Kidney (tissue), 14 donors: Measurements from ENCODE around the gene COL23A1. TPM values are rescaled to one million over a fixed set of nuclear protein-coding genes. Genes with fewer than 3 reads are reported as not detected.

ENCODE experiments used
- DNase-seq, 5 donors: peaks; one replicate each; pipeline ENCODE4 v3.0.0-alpha.2; 2013 to 2020
- FAIRE-seq: peaks from 2 replicates; lab custom pipeline; 2012; peaks lifted over from hg19 to GRCh38; lab: Jason Lieb, UNC
- H3K27ac ChIP-seq, 2 donors: one replicate each; pipeline ENCODE4 v1.7.0; 2013; ENCODE audit warnings: low read depth in 2 of 2, low read length in 2 of 2, inconsistent platforms in 1 of 2
- H3K27me3 ChIP-seq: one replicate; pipeline ENCODE4 v1.7.1; 2013; ENCODE audit warnings: low read length, inconsistent platforms; ENCODE audit not compliant: control insufficient read depth, insufficient read depth
- H3K36me3 ChIP-seq, 3 donors: one replicate each; pipeline versions ENCODE4 v1.7.0 to v1.7.1; 2013; ENCODE audit warnings: low read length in 3 of 3, control low read depth in 1 of 3, inconsistent platforms in 1 of 3; ENCODE audit not compliant: insufficient read depth in 3 of 3, control insufficient read depth in 2 of 3
- H3K4me1 ChIP-seq, 3 donors: one replicate each; pipeline versions ENCODE4 v1.7.0 to v1.7.1; 2013; ENCODE audit warnings: low read length in 3 of 3, inconsistent platforms in 1 of 3, low read depth in 1 of 3; ENCODE audit not compliant: control insufficient read depth in 2 of 3, insufficient read depth in 2 of 3
- H3K4me3 ChIP-seq, 3 donors: one replicate each; pipeline versions ENCODE4 v1.7.0 to v1.8.1; 2013; ENCODE audit warnings: low read length in 3 of 3, control low read depth in 1 of 3, inconsistent platforms in 1 of 3
- H3K9ac ChIP-seq, 3 donors: one replicate each; pipeline versions ENCODE4 v1.7.0 to v1.7.1; 2013; ENCODE audit warnings: low read length in 3 of 3, control low read depth in 1 of 3, inconsistent platforms in 1 of 3
- H3K9me3 ChIP-seq, 3 donors: one replicate each; pipeline versions ENCODE4 v1.7.0 to v1.7.1; 2013; ENCODE audit warnings: low read length in 3 of 3, control low read depth in 1 of 3, inconsistent platforms in 1 of 3; ENCODE audit not compliant: control insufficient read depth in 2 of 3, insufficient read depth in 1 of 3
- CTCF ChIP-seq: IDR thresholded peaks from 3 replicates; pipeline ENCODE4 v1.5.1; 2012; ENCODE audit warnings: mild to moderate bottlenecking, moderate library complexity, borderline replicate concordance; ENCODE audit not compliant: insufficient read depth; ENCODE audit errors: extremely low read depth
- intact Hi-C: fragments of 100-400 bp; cut with DNase I; formaldehyde crosslinking; loops from one replicate; pipeline ENCODE4 v1.11.1; 2022
- polyA plus RNA-seq: library from polyadenylated mRNA; stranded (reverse); fragments of 350-450 nt; fragmentation: Illumina TruSeq; extraction: RNeasy Lipid Tissue Mini Kit (QIAGEN cat#74804); gene quantifications from one replicate; pipeline ENCODE4 v1.2.3, GENCODE V29; 2014; ENCODE audit warnings: low read depth, low replicate concordance; ENCODE audit not compliant: insufficient read depth
- total RNA-seq: library from RNA; stranded (reverse); fragmentation: NEBNext Ultra II Directional; extraction: Animal tissue kit (Norgen Biotek cat#: 25700); gene quantifications from one replicate; pipeline ENCODE4 v1.2.1, GENCODE V29; 2021
- donor health status: control.
- donor health status: control.
- donor health status: control.
- donor health status: control.
- donor health status: control.
- donor health status: DM: yes; HTN: yes; CAD: no.
- donor health status: Normal renal cell carcinoma (clear cell type).

COL23A1 gene
- total and polyA plus RNA-seq, 2 donors from 2014 or later, result 4.1 to 8.7 TPM

- no peak for TF ChIP-seq CTCF
- no peak overlapping the region for H3K4me3 ChIP-seq
- H3K9ac ChIP-seq, result no peak overlapping the region
- H3K9me3 ChIP-seq, result no peaks in the 10 kb centered on the region
- FAIRE-seq, result no peak
- H3K27me3 ChIP-seq, result no peaks in the 10 kb centered on the region
- no peak overlapping the region for H3K27ac ChIP-seq
- H3K4me1 ChIP-seq, result no peaks in the 10 kb centered on the region
- no peaks in the 10 kb centered on the region for H3K36me3 ChIP-seq
- no peak for DNase-seq
- intact Hi-C loops, result no loop called here
These were observed 17.6 kb downstream of the COL23A1 start for GRCh38 chr5:178572617-178573016.

- no peaks in the 10 kb centered on the region for H3K27me3 ChIP-seq
- no peak for DNase-seq
- H3K4me1 ChIP-seq, result no peaks in the 10 kb centered on the region
- no peak for TF ChIP-seq CTCF
- H3K9ac ChIP-seq, result no peak overlapping the region
- FAIRE-seq, result no peak
- intact Hi-C loops, result no loop called here
- no peaks in the 10 kb centered on the region for H3K36me3 ChIP-seq
- no peak overlapping the region for H3K4me3 ChIP-seq
- H3K27ac ChIP-seq, result no peak overlapping the region
- H3K9me3 ChIP-seq, result no peaks in the 10 kb centered on the region
These were observed 20.7 kb downstream of the COL23A1 start for GRCh38 chr5:178569485-178569884.

GRCh38 chr5:178564811-178565550 lies 25.2 kb downstream of the COL23A1 start:
- Histone ChIP-seq H3K27me3 (no peaks in the 10 kb centered on the region), H3K9me3 (no peaks in the 10 kb centered on the region), H3K9ac (no peak overlapping the region), H3K4me3 (no peak overlapping the region), H3K4me1 (no peaks in the 10 kb centered on the region), H3K27ac (no peak overlapping the region), H3K36me3 (no peaks in the 10 kb centered on the region)
- DNase-seq, result no peak
- no peak for FAIRE-seq
- intact Hi-C loops, result no loop called here
- TF ChIP-seq CTCF, result no peak
